Neutrophil (primary cell): Measurements from ENCODE around the gene PTPRQ.
"Not testable (repeated sequence)": the region's sequence is repeated elsewhere in the genome, so short reads cannot be mapped to it uniquely, and the experiment has no call there.

Experiments
- H3K27ac ChIP-seq: fragments of 200-600 bp; sonication (generic); 2 replicates; pipeline ENCODE4 v1.5.1; 2016; ENCODE audit warnings: mild to moderate bottlenecking, moderate library complexity
- H3K27me3 ChIP-seq: fragments of 200-600 bp; sonication (generic); 2 replicates; pipeline ENCODE4 v1.6.0; 2016; ENCODE audit warnings: mild to moderate bottlenecking
- H3K36me3 ChIP-seq: fragments of 200-600 bp; sonication (generic); 2 replicates; pipeline ENCODE4 v1.5.1; 2017
- H3K4me1 ChIP-seq, 2 experiments: fragments of 200-600 bp in 1 of 2; sonication (generic) in 1 of 2; 1 replicate in 1 of 2; 2 replicates in 1 of 2; pipeline versions ENCODE4 v1.5.1 to v1.6.1; 2013 to 2016; ENCODE audit warnings: low read depth in 1 of 2, low read length in 1 of 2, mild to moderate bottlenecking in 1 of 2, moderate library complexity in 1 of 2; ENCODE audit not compliant: control insufficient read depth in 1 of 2, insufficient read depth in 1 of 2
- H3K4me3 ChIP-seq, 2 experiments: fragments of 200-600 bp in 1 of 2; sonication (generic) in 1 of 2; 1 replicate in 1 of 2; 2 replicates in 1 of 2; pipeline ENCODE4 v1.5.1; 2013 to 2016; ENCODE audit warnings: low read depth in 1 of 2, low read length in 1 of 2, mild to moderate bottlenecking in 1 of 2, moderate library complexity in 1 of 2
- H3K9me3 ChIP-seq: fragments of 200-600 bp; sonication (generic); 2 replicates; pipeline ENCODE4 v1.5.1; 2016
- TF ChIP-seq, protein P1 (sequence below): fragments of 200-600 bp; sonication (generic); IDR thresholded peaks from 2 replicates; pipeline ENCODE4 v1.5.1; 2016; ENCODE audit warnings: antibody characterized with exemption

Gene PTPRQ

DNA sequence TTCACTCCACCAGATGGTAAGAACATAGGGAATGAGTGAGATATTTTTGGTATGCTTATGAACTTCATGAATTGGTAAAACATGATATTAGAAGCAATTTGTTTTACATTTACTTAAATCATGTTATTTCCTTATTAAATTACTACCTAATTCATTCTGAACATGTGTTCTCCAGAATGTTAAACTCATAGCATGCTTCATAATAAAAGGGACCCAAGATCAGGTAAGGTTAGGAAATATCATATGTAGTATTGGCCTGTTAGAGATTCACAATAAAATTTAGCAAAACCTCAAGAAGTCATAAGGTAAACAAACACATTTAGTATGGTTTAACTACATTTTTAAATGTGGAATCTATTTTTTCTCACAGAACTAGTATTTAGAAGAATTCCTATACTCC is 28.2 kb downstream of the PTPRQ start:
- H3K27me3 ChIP-seq, result no peaks in the 10 kb centered on the region
- H3K4me1 ChIP-seq, result no peaks in the 10 kb centered on the region
- no peaks in the 10 kb centered on the region for H3K9me3 ChIP-seq
- H3K36me3 ChIP-seq, result no peaks in the 10 kb centered on the region
- H3K4me3 ChIP-seq, result no peak overlapping the region
- no peak overlapping the region for H3K27ac ChIP-seq
- TF ChIP-seq, protein P1, sequence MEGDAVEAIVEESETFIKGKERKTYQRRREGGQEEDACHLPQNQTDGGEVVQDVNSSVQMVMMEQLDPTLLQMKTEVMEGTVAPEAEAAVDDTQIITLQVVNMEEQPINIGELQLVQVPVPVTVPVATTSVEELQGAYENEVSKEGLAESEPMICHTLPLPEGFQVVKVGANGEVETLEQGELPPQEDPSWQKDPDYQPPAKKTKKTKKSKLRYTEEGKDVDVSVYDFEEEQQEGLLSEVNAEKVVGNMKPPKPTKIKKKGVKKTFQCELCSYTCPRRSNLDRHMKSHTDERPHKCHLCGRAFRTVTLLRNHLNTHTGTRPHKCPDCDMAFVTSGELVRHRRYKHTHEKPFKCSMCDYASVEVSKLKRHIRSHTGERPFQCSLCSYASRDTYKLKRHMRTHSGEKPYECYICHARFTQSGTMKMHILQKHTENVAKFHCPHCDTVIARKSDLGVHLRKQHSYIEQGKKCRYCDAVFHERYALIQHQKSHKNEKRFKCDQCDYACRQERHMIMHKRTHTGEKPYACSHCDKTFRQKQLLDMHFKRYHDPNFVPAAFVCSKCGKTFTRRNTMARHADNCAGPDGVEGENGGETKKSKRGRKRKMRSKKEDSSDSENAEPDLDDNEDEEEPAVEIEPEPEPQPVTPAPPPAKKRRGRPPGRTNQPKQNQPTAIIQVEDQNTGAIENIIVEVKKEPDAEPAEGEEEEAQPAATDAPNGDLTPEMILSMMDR, result no peak

DNA sequence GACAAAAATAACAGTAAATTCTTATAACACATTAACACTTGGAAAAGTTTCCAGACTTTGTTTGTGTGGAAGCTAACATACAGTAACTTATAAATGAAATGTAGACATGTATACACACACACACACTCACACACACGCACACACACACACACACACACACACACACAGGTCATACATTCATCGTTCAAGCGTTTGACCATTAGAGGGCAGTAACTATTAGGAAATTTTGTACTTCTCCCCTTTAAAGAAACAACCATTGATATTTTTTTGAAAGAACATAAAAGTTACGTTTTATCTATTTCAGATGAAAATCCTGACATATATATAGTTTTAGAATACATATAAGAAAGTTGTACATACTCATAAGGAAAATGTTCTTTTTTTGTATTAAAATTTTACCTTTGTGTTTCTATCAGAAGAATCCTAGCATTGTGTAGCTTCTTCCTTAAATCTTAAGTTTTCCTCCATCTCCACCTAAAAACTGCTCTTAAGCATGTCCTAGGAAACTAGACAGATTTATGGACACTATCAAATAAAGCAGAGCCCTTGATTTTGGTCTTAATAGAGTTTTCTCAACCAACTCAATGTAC is 29.0 kb downstream of the PTPRQ start:
- H3K27ac ChIP-seq, result no peak overlapping the region
- no peaks in the 10 kb centered on the region for H3K36me3 ChIP-seq
- TF ChIP-seq, protein P1, result no peak
- no peak overlapping the region for H3K4me3 ChIP-seq
- no peaks in the 10 kb centered on the region for H3K4me1 ChIP-seq
- H3K27me3 ChIP-seq, result no peaks in the 10 kb centered on the region
- no peaks in the 10 kb centered on the region for H3K9me3 ChIP-seq

DNA sequence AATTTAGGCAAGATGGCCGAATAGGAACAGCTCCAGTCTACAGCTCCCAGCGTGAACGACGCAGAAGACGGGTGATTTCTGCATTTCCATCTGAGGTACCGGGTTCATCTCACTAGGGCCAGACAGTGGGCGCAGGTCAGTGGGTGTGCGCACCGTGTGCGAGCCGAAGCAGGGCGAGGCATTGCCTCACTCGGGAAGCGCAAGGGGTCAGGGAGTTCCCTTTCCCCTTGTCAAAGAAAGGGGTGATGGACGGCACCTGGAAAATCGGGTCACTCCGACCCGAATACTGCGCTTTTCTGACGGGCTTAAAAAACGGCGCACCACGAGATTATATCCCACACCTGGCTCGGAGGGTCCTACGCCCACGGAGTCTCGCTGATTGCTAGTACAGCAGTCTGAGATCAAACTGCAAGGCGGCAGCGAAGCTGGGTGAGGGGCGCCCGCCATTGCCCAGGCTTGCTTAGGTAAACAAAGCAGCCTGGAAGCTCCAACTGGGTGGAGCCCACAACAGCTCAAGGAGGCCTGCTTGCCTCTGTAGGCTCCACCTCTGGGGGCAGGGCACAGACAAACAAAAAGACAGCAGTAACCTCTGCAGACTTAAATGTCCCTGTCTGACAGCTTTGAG is 33.6 kb downstream of the PTPRQ start:
- H3K27me3 ChIP-seq, H3K27ac ChIP-seq, H3K36me3 ChIP-seq, H3K4me3 ChIP-seq, H3K9me3 ChIP-seq, H3K4me1 ChIP-seq: not testable (repeated sequence)

DNA sequence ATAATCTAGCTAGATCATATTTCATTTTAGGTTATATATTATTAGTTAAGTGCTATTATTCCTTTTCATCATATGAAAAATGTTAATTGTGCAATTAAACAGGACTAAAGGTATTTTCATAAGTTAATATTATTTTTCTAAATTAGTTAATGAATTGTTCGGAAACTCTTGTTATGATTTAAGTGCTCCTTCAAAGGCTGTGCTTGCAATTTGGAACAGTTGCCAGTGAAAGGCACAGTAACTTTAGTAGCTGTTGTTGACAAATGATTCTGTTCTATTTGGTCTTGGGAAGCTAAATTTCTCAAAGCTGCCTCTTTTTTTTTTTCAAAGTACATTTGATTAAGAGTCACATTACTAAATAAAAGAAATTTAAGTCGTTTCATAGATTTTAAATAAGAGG is 40.7 kb downstream of the PTPRQ start:
- TF ChIP-seq, protein P1, result no peak
- no peak overlapping the region for H3K4me3 ChIP-seq
- H3K9me3 ChIP-seq, result no peaks in the 10 kb centered on the region
- no peak overlapping the region for H3K27ac ChIP-seq
- no peaks in the 10 kb centered on the region for H3K27me3 ChIP-seq
- H3K4me1 ChIP-seq, result no peaks in the 10 kb centered on the region
- no peaks in the 10 kb centered on the region for H3K36me3 ChIP-seq

DNA sequence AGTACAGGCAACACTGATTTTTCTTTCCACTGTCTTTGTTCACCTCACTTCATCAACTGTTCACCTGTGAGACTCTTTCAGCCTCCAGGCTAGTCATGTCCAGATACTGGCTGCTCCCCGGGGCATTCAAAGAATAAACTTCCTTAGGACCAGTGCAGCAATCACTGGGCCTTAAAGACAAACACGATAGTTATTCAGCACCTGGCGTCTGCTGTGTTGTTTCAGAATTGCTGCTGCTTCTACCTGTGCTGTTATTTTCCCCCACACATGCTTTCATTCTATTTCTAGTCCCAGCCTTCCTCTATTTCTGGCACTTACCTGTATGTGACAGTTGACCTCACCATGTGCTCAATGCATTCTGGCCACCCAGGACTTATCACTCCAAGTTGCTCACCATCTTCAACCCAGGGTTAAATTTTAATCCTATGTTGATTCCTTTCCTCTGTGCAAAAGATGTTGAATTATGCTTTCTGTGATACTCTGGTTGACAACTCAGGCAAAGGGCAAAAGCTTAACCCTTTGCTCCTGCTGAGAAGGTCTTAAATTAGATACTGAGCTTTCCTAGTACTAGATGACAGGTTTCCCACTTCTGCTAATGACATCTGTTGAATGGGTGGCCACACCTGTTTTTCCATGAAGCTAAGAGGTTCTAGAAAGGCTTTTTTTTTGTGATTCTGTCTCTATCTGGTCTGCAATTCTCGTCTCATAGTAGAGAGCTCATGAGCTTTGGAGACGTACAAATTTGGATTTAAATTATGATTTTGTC is 41.4 kb downstream of the PTPRQ start:
- Histone ChIP-seq H3K4me3 (no peak overlapping the region), H3K27me3 (no peaks in the 10 kb centered on the region), H3K36me3 (no peaks in the 10 kb centered on the region), H3K27ac (no peak overlapping the region), H3K9me3 (no peaks in the 10 kb centered on the region), H3K4me1 (no peaks in the 10 kb centered on the region)
- TF ChIP-seq, protein P1, result no peak

DNA sequence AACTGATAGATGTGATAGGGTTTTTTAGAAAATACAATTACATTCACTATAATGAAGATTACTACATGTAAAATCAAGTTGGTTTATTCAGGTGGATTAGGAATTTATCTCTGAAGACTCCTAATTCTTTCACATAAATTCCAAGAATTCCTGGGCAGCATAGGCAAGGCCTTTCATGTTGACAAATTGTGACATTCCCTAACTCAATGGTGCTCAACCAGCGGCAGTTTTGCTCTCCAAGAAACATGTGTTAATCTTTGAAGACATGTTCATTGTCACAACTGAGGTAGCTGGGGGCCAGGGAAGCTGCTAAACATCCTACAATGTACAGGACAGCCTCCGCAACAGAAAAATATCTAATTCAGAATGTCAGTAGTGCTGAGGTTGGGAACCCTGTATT is 46.3 kb downstream of the PTPRQ start:
- Histone ChIP-seq H3K36me3 (no peaks in the 10 kb centered on the region), H3K4me1 (no peaks in the 10 kb centered on the region), H3K27me3 (no peaks in the 10 kb centered on the region), H3K4me3 (no peak overlapping the region), H3K9me3 (no peaks in the 10 kb centered on the region), H3K27ac (no peak overlapping the region)
- TF ChIP-seq, protein P1, result no peak
